Stimulated activated CD4-positive, alpha-beta T cell treated with anti-CD3 and anti-CD28 coated beads, Interleukin-12 subunit alpha, Interleukin-12 subunit beta, amount 100 ng/mL, for 24 hours (primary cell): ENCODE results near the gene SKIC2.

Experiments
- DNase-seq, 2 experiments: peaks; one replicate each; pipeline ENCODE4 v3.0.0-alpha.2; 2020; ENCODE audit warnings: low read depth in 2 of 2

SKIC2 gene

GRCh38 chr6:31945507-31946369, 13.2 kb upstream of the SKIC2 start, which contains the start of gene CFB:
Gene CFB (plus strand): TSS chr6:31946095. CDS start chr6:31946222, 127 bp downstream.
- no peak for DNase-seq

- no peak for DNase-seq
Observed at GRCh38 chr6:31946370-31946885, 12.5 kb upstream of the SKIC2 start.

- DNase-seq, result no peak
Observed at GRCh38 chr6:31947070-31947675, 11.8 kb upstream of the SKIC2 start.

- DNase-seq, result no peak
Observed at GRCh38 chr6:31947864-31948263, 11.1 kb upstream of the SKIC2 start.

- DNase-seq, result no peak
Observed at GRCh38 chr6:31948306-31948705, 10.7 kb upstream of the SKIC2 start.

- DNase-seq, result no peak
Observed at GRCh38 chr6:31948753-31949413, 10.1 kb upstream of the SKIC2 start.

- DNase-seq, result no peak
Observed at GRCh38 chr6:31949926-31950548, 8.9 kb upstream of the SKIC2 start.

- DNase-seq, result peak in 1 of 2 experiments; percentile 17
Observed at GRCh38 chr6:31952140-31952805, 6.7 kb upstream of the SKIC2 start.

GRCh38 chr6:31952890-31953289, 6.1 kb upstream of the SKIC2 start:
- no peak for DNase-seq

GRCh38 chr6:31954511-31954910, 4.5 kb upstream of the SKIC2 start:
- DNase-seq, result no peak

GRCh38 chr6:31956796-31957195, 2.2 kb upstream of the SKIC2 start:
- DNase-seq, result no peak

GRCh38 chr6:31958412-31958740, 599 bp upstream of the SKIC2 start:
- no peak for DNase-seq

- DNase-seq, result no peak
Observed at GRCh38 chr6:31961616-31962015, 2.6 kb downstream of the SKIC2 start.

- no peak for DNase-seq
Observed at GRCh38 chr6:31963921-31964320, 4.9 kb downstream of the SKIC2 start.

- DNase-seq, result no peak
Observed at GRCh38 chr6:31965700-31966099, 6.7 kb downstream of the SKIC2 start.

GRCh38 chr6:31966506-31966905, 7.5 kb downstream of the SKIC2 start:
- DNase-seq, result no peak

- no peak for DNase-seq
Observed at GRCh38 chr6:31966997-31967925, 8.3 kb downstream of the SKIC2 start.

- DNase-seq, result no peak
Observed at GRCh38 chr6:31967926-31968320, 8.9 kb downstream of the SKIC2 start.

- DNase-seq, result no peak
Observed at GRCh38 chr6:31968326-31968725, 9.4 kb downstream of the SKIC2 start.
